ENCODE measurements around the gene EED.
"Not testable (repeated sequence)": the region's sequence is repeated elsewhere in the genome, so short reads cannot be mapped to it uniquely, and the experiment has no call there.

EED gene

GRCh38 chr11:86219311-86220193 lies 25.0 kb upstream of the EED start:
- DNase-seq = no peak

GRCh38 chr11:86220653-86221052 lies 23.9 kb upstream of the EED start:
- DNase-seq = no peak

GRCh38 chr11:86222081-86222480 lies 22.5 kb upstream of the EED start:
- DNase-seq = no peak

GRCh38 chr11:86224575-86224974 lies 20.0 kb upstream of the EED start:
- not testable (repeated sequence) for DNase-seq

- DNase-seq = not testable (repeated sequence)
Observed at GRCh38 chr11:86225344-86225743, 19.2 kb upstream of the EED start.

GRCh38 chr11:86228269-86229038 lies 16.1 kb upstream of the EED start:
- no peak for DNase-seq

GRCh38 chr11:86229039-86229330 lies 15.6 kb upstream of the EED start:
- DNase-seq = peak; percentile 64

- no peak for DNase-seq
Observed at GRCh38 chr11:86230179-86230804, 14.3 kb upstream of the EED start.

- DNase-seq = no peak
Observed at GRCh38 chr11:86230921-86231434, 13.6 kb upstream of the EED start.

GRCh38 chr11:86232556-86232955 lies 12.0 kb upstream of the EED start:
- DNase-seq = no peak

GRCh38 chr11:86234831-86235461 lies 9.6 kb upstream of the EED start:
- no peak for DNase-seq

GRCh38 chr11:86237267-86237804 lies 7.2 kb upstream of the EED start:
- no peak for DNase-seq

- no peak for DNase-seq
Observed at GRCh38 chr11:86240164-86240563, 4.4 kb upstream of the EED start.

GRCh38 chr11:86241956-86242535 lies 2.5 kb upstream of the EED start:
- no peak for DNase-seq

- no peak for DNase-seq
Observed at GRCh38 chr11:86243396-86243795, 1.2 kb upstream of the EED start.

- DNase-seq = peak; percentile 89
Observed at GRCh38 chr11:86244063-86244521, 461 bp upstream of the EED start.

- peak; percentile 61 for DNase-seq
Observed at GRCh38 chr11:86245369-86246292, 1.1 kb downstream of the EED start.

GRCh38 chr11:86246293-86246675 lies 1.7 kb downstream of the EED start:
- no peak for DNase-seq

- DNase-seq = no peak
Observed at GRCh38 chr11:86247608-86248007, 3.1 kb downstream of the EED start.

- DNase-seq = peak; percentile 60
Observed at GRCh38 chr11:86248609-86249008, 4.1 kb downstream of the EED start.

Measured in activated CD8-positive, alpha-beta memory T cell treated with anti-CD3 and anti-CD28 coated beads, Interleukin-2, amount 50 U/mL, for 48 hours (primary cell).